Skeletal muscle tissue (tissue), 4 donors: ENCODE measurements around the gene PLEKHA5. TPM values are rescaled to one million over a fixed set of nuclear protein-coding genes. Genes with fewer than 3 reads are reported as not detected.
"Not testable (repeated sequence)": the region's sequence is repeated elsewhere in the genome, so short reads cannot be mapped to it uniquely, and the experiment has no call there.

Experiments used
- H3K27ac ChIP-seq: one replicate; pipeline ENCODE4 v1.7.0; 2013; ENCODE audit warnings: mild to moderate bottlenecking, low read depth, low read length, inconsistent platforms
- H3K27me3 ChIP-seq, 3 donors: one replicate each; pipeline ENCODE4 v1.7.0; 2013; ENCODE audit warnings: low read length in 3 of 3; ENCODE audit not compliant: control insufficient read depth in 3 of 3, insufficient read depth in 3 of 3
- H3K36me3 ChIP-seq, 3 donors: one replicate each; pipeline ENCODE4 v1.7.0; 2013; ENCODE audit warnings: low read length in 3 of 3; ENCODE audit not compliant: control insufficient read depth in 3 of 3, insufficient read depth in 3 of 3
- H3K4me1 ChIP-seq, 3 donors: one replicate each; pipeline ENCODE4 v1.7.0; 2013; ENCODE audit warnings: low read length in 3 of 3, mild to moderate bottlenecking in 3 of 3; ENCODE audit not compliant: control insufficient read depth in 3 of 3, insufficient read depth in 3 of 3
- H3K4me3 ChIP-seq, 3 donors: one replicate each; pipeline ENCODE4 v1.7.0; 2013; ENCODE audit warnings: low read length in 3 of 3
- H3K9ac ChIP-seq, 3 donors: one replicate each; pipeline ENCODE4 v1.7.0; 2013; ENCODE audit warnings: low read length in 3 of 3, mild to moderate bottlenecking in 3 of 3, moderate library complexity in 2 of 3, low read depth in 1 of 3
- H3K9me3 ChIP-seq, 3 donors: one replicate each; pipeline ENCODE4 v1.7.0; 2013; ENCODE audit warnings: low read length in 3 of 3; ENCODE audit not compliant: control insufficient read depth in 3 of 3
- total RNA-seq: library from RNA; depleted of rRNA; stranded (reverse); fragments of >200 nt; gene quantifications from one replicate; pipeline ENCODE4 v1.2.3, GENCODE V29; 2014
- donor health status: Osteomylitis.

The PLEKHA5 gene
- total RNA-seq, 1 donor from 2014 or later = 25.1 TPM

GRCh38 chr12:19223018-19223417 is 93.5 kb downstream of the PLEKHA5 start:
- Histone ChIP-seq H3K9me3 (no peaks in the 10 kb centered on the region), H3K4me1 (peaks cover 0 to 8% (median 0%) of the 10 kb centered on the region in 3 donors), H3K27me3 (no peaks in the 10 kb centered on the region), H3K27ac (no peak overlapping the region), H3K9ac (no peak overlapping the region), H3K36me3 (no peaks in the 10 kb centered on the region), H3K4me3 (no peak overlapping the region)

- Histone ChIP-seq H3K4me1 (peaks cover 0 to 8% (median 0%) of the 10 kb centered on the region in 3 donors), H3K4me3 (no peak overlapping the region), H3K9ac (no peak overlapping the region), H3K36me3 (no peaks in the 10 kb centered on the region), H3K27me3 (no peaks in the 10 kb centered on the region), H3K27ac (no peak overlapping the region), H3K9me3 (no peaks in the 10 kb centered on the region)
Observed at GRCh38 chr12:19223695-19224094, 94.2 kb downstream of the PLEKHA5 start.

DNA sequence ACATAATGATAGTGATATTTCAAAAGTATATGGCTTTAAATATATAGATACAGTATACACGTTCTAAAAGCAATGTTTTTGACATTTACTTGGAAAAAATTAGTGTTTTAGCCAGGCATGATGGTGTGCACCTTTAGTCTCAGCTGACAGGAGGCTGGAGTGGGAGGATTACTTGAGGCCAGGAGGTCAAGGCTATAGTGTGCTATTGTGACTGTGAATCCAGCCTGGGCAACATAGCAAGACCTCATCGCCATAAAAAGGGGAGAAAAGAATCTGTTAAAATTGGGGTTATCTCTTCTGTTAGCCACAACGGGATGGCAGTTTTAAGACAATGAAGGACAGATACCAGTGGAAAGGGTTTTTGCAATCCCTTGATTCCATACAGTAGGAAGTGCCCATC is 95.2 kb downstream of the PLEKHA5 start:
- Histone ChIP-seq H3K4me3 (no peak overlapping the region), H3K36me3 (no peaks in the 10 kb centered on the region), H3K9me3 (no peaks in the 10 kb centered on the region), H3K4me1 (peaks cover 0 to 8% (median 0%) of the 10 kb centered on the region in 3 donors), H3K27me3 (no peaks in the 10 kb centered on the region), H3K27ac (no peak overlapping the region), H3K9ac (no peak overlapping the region)

- Histone ChIP-seq H3K27ac (no peak overlapping the region), H3K27me3 (no peaks in the 10 kb centered on the region), H3K4me1 (peaks cover 0 to 8% (median 0%) of the 10 kb centered on the region in 3 donors), H3K36me3 (no peaks in the 10 kb centered on the region), H3K4me3 (no peak overlapping the region), H3K9me3 (no peaks in the 10 kb centered on the region), H3K9ac (no peak overlapping the region)
Observed at GRCh38 chr12:19227190-19227879, 97.8 kb downstream of the PLEKHA5 start.

DNA sequence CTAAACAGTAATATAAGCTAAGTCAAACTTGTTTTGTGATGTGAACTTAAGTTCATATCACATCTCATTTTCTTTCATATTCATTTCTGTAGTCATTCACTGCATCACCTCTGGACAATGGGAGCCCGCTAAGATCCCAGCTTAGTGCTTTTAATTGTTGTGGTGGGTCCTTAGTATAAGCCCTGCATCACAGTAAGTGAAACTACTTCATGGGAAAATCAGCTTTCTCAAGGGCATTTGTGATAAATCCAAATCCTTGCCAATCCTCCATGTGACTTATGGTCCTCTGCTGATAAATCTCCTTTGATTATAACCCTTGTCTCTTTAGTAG is 98.3 kb downstream of the PLEKHA5 start:
- peaks cover 0 to 8% (median 0%) of the 10 kb centered on the region in 3 donors for H3K4me1 ChIP-seq
- H3K36me3 ChIP-seq = no peaks in the 10 kb centered on the region
- no peaks in the 10 kb centered on the region for H3K27me3 ChIP-seq
- H3K9me3 ChIP-seq = no peaks in the 10 kb centered on the region
- no peak overlapping the region for H3K27ac ChIP-seq
- H3K4me3 ChIP-seq = no peak overlapping the region
- no peak overlapping the region for H3K9ac ChIP-seq

DNA sequence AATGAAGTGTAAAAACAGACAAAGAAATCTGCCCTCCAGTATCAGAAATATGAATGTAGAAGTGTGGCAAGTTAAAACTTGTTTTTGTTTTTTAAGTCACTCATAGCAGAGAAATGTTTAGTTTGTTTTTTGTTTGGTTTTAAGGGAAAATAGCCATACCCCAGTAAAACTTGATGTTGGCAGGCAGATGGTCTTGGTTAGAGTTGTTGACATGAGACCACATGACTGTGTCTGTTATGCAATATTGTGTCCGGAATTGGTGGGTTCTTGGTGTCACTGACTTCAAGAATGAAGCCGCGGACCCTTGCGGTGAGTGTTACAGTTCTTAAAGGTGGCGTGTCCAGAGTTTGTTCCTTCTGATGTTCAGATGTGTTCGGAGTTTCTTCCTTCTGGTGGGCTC is 99.5 kb downstream of the PLEKHA5 start:
- H3K9me3 ChIP-seq, H3K4me1 ChIP-seq, H3K4me3 ChIP-seq, H3K36me3 ChIP-seq, H3K27me3 ChIP-seq, H3K27ac ChIP-seq, H3K9ac ChIP-seq: not testable (repeated sequence)

GRCh38 chr12:19230299-19230866 is 100.8 kb downstream of the PLEKHA5 start:
- no peaks in the 10 kb centered on the region for H3K27me3 ChIP-seq
- no peaks in the 10 kb centered on the region for H3K9me3 ChIP-seq
- no peak overlapping the region for H3K27ac ChIP-seq
- no peak overlapping the region for H3K9ac ChIP-seq
- H3K36me3 ChIP-seq = no peaks in the 10 kb centered on the region
- H3K4me1 ChIP-seq = peaks cover 0 to 9% (median 0%) of the 10 kb centered on the region in 3 donors
- no peak overlapping the region for H3K4me3 ChIP-seq

- peaks cover 0 to 9% (median 0%) of the 10 kb centered on the region in 3 donors for H3K4me1 ChIP-seq
- no peak overlapping the region for H3K27ac ChIP-seq
- H3K9ac ChIP-seq = no peak overlapping the region
- H3K9me3 ChIP-seq = no peaks in the 10 kb centered on the region
- no peaks in the 10 kb centered on the region for H3K27me3 ChIP-seq
- no peaks in the 10 kb centered on the region for H3K36me3 ChIP-seq
- H3K4me3 ChIP-seq = no peak overlapping the region
Observed at GRCh38 chr12:19230896-19231295, 101.4 kb downstream of the PLEKHA5 start.

DNA sequence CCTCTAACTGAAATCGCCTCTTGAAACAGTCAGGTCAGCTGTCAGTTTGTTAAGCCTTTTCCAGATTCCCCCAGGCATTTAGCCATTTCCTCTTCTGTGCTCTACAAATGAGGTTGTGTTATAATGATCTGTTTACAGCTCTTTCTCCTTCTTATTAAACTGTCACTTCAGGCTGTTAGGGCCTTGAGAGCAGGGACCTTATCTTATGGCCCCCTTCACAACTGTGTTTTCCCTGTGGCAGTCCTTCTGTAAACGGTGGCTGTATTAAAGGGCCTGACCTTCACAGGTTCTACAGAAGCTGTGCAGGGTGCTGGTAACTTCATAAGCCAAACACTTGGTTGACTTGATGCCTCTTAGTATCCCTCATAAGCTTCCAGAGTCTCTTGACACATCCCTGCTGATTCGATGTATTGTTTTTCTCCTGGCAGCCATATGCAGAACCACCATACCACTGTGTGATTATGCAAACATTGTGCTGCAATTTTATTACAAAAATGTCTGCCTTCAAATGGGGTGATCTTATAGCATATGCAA is 104.7 kb downstream of the PLEKHA5 start:
- Histone ChIP-seq H3K27ac (no peak overlapping the region), H3K4me1 (peaks cover 0 to 4% (median 0%) of the 10 kb centered on the region in 3 donors), H3K4me3 (peak overlapping the region in 1 of 3 donors; percentile 19), H3K9ac (no peak overlapping the region), H3K9me3 (no peaks in the 10 kb centered on the region), H3K27me3 (no peaks in the 10 kb centered on the region), H3K36me3 (no peaks in the 10 kb centered on the region)

DNA sequence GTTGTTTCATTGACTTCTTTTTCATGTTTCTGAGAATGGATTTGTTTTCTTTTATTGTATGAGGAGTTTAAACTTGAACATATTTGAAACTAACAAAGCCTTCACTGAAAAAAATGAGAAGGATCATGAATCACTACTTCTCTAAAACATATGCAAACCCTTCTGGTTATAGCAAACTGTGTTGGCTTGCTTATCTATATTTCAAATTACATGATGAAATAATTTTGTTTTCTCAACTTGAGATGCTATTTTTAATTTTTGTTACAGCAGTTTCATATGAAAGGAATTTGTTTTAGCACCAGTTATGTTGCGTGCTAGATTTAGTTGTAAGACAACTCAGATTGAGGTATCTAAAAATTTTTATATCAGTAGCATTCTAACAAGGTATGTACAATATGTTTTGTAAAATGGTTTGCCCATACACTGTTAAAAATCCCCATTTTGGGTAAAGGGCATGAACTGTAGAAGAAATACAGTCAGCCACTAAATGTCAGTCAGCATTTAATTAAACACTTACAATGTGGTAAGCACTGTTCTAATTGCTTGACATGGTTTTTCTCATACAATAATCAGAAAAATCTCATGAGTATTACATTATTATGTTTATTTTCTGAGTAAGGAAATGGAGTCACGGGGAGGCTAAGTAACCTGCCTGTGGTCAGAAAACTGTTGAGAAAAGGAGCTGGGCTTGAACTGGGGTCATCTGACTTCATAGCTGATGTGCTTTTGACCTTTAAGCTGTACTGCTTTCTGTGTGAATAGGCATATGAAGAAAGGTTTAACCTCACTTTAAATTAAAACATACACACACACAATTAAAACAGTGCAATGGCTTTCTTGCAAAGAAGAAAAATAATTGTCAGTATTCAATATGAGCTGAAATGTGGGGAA is 105.7 kb downstream of the PLEKHA5 start:
- H3K27ac ChIP-seq = no peak overlapping the region
- H3K36me3 ChIP-seq = no peaks in the 10 kb centered on the region
- H3K9me3 ChIP-seq = no peaks in the 10 kb centered on the region
- no peaks in the 10 kb centered on the region for H3K27me3 ChIP-seq
- peaks cover 0 to 4% (median 0%) of the 10 kb centered on the region in 3 donors for H3K4me1 ChIP-seq
- no peak overlapping the region for H3K4me3 ChIP-seq
- H3K9ac ChIP-seq = no peak overlapping the region
